DOHH2 (cell line): ENCODE data around the gene HGF.

ENCODE experiments used
- H3F3A ChIP-seq: fragments of 200-600 bp; sonication (generic), shearing (Covaris generic); 2 replicates; pipeline ENCODE4 v1.6.0; 2016; ENCODE audit warnings: antibody characterized with exemption, mild to moderate bottlenecking; ENCODE audit not compliant: control insufficient read depth, insufficient read depth
- H3K27ac ChIP-seq: fragments of 200-600 bp; sonication (generic); 2 replicates; pipeline ENCODE4 v1.5.1; 2014; ENCODE audit warnings: low read depth, mild to moderate bottlenecking, low read length, moderate library complexity
- H3K27me3 ChIP-seq: fragments of 200-600 bp; sonication (generic); 2 replicates; pipeline ENCODE4 v1.6.1; 2014; ENCODE audit warnings: mild to moderate bottlenecking, low read length, mixed read lengths; ENCODE audit not compliant: control insufficient read depth
- H3K36me3 ChIP-seq: fragments of 200-600 bp; sonication (generic); 2 replicates; pipeline ENCODE4 v1.6.1; 2014; ENCODE audit warnings: mild to moderate bottlenecking, low read length, moderate library complexity, mixed read lengths; ENCODE audit not compliant: control insufficient read depth
- H3K4me1 ChIP-seq: fragments of 200-600 bp; sonication (generic); 2 replicates; pipeline ENCODE4 v1.6.1; 2014; ENCODE audit warnings: mild to moderate bottlenecking, low read length, mixed read lengths; ENCODE audit not compliant: control insufficient read depth
- H3K4me2 ChIP-seq: fragments of 200-600 bp; sonication (generic); 2 replicates; pipeline ENCODE4 v1.6.0; 2014; ENCODE audit warnings: mild to moderate bottlenecking, low read length, moderate library complexity
- H3K4me3 ChIP-seq: fragments of 200-600 bp; sonication (generic); 2 replicates; pipeline ENCODE4 v1.5.1; 2014; ENCODE audit warnings: mild to moderate bottlenecking, low read length, mixed read lengths
- H3K79me2 ChIP-seq: fragments of 200-600 bp; sonication (generic); 2 replicates; pipeline ENCODE4 v1.6.1; 2014; ENCODE audit warnings: mild to moderate bottlenecking, low read length, mixed read lengths; ENCODE audit not compliant: control insufficient read depth
- H3K9me2 ChIP-seq: fragments of 200-600 bp; sonication (generic); replicated peaks from 2 replicates; pipeline ENCODE4 v1.6.1; 2014; ENCODE audit warnings: mild to moderate bottlenecking, low read length, mixed read lengths; ENCODE audit not compliant: control insufficient read depth
- H3K9me3 ChIP-seq: fragments of 200-600 bp; sonication (generic); 2 replicates; pipeline ENCODE4 v1.6.1; 2014; ENCODE audit warnings: antibody characterized with exemption, low read length, mixed read lengths; ENCODE audit not compliant: control insufficient read depth, insufficient read depth
- H4K20me1 ChIP-seq: fragments of 200-600 bp; sonication (generic); 2 replicates; pipeline ENCODE4 v1.6.0; 2014; ENCODE audit warnings: low read depth, mild to moderate bottlenecking, antibody characterized with exemption, low read length, moderate library complexity; ENCODE audit not compliant: control insufficient read depth, insufficient read depth
- CTCF ChIP-seq: fragments of 200-600 bp; sonication (generic); IDR thresholded peaks from one replicate; pipeline ENCODE4 v1.5.1; 2014; ENCODE audit warnings: antibody characterized with exemption, mild to moderate bottlenecking, low read depth, low read length; ENCODE audit not compliant: poor library complexity, severe bottlenecking
- EZH2phosphoT487 ChIP-seq: fragments of 200-600 bp; sonication (generic); IDR thresholded peaks from 2 replicates; pipeline ENCODE4 v1.6.1; 2017; ENCODE audit warnings: borderline replicate concordance, mild to moderate bottlenecking, antibody characterized with exemption, low read length, moderate library complexity, mixed read lengths

HGF gene

DNA sequence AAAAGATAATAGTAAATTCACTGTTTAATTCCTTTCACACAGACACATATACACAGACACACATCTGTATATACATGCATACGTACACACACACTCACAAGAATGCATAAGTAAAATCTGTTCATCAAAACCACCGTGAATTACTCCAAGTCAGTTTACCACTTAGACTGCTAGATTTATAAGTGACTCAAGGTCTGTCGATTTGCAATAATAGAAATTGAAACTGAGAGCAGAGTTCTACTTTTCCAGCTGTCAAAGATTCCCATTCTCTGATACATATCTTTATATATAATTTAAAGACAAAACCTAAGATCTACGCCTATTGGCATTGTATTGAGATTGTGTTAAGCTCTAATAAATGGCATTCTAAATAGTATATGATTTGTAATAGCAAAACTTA is 9.9 kb upstream of the HGF start:
- H3K27me3 ChIP-seq, result no peaks in the 10 kb centered on the region
- H3K4me2 ChIP-seq, result no peak overlapping the region
- H3F3A ChIP-seq, result no peaks in the 10 kb centered on the region
- H3K27ac ChIP-seq, result no peak overlapping the region
- no peaks in the 10 kb centered on the region for H3K9me3 ChIP-seq
- H3K9me2 ChIP-seq, result no peaks in the 10 kb centered on the region
- no peak overlapping the region for H3K4me3 ChIP-seq
- TF ChIP-seq CTCF (no peak), EZH2phosphoT487 (no peak)
- H3K4me1 ChIP-seq, result peaks cover 26% of the 10 kb centered on the region
- H3K79me2 ChIP-seq, result no peaks in the 10 kb centered on the region
- no peaks in the 10 kb centered on the region for H3K36me3 ChIP-seq
- H4K20me1 ChIP-seq, result no peaks in the 10 kb centered on the region

DNA sequence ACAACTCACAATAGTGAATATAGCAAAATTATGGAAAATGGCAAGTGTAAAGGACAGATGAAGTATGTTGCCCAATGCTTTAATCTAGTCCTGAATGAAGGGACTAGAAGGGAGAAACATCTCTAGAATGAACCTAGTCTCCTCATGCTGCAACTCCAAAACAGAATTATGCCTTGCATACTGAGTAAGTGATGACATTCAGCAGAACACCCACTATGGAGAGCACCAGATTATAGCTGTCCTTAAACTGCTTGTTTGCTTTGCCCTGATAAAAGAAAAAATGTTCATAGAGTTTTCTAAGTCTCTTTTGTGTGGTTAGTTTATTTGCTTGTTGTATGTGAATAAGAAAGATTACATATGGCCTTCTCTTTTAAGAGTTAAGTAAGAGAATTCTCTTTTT is 7.8 kb upstream of the HGF start:
- Histone ChIP-seq H3K36me3 (no peaks in the 10 kb centered on the region), H3K4me2 (no peak overlapping the region), H3K4me3 (no peak overlapping the region), H3K9me3 (no peaks in the 10 kb centered on the region), H4K20me1 (no peaks in the 10 kb centered on the region), H3K79me2 (no peaks in the 10 kb centered on the region), H3K4me1 (peaks cover 10% of the 10 kb centered on the region), H3K9me2 (no peaks in the 10 kb centered on the region), H3K27me3 (no peaks in the 10 kb centered on the region), H3K27ac (no peak overlapping the region), H3F3A (no peaks in the 10 kb centered on the region)
- TF ChIP-seq CTCF (no peak), EZH2phosphoT487 (no peak)

DNA sequence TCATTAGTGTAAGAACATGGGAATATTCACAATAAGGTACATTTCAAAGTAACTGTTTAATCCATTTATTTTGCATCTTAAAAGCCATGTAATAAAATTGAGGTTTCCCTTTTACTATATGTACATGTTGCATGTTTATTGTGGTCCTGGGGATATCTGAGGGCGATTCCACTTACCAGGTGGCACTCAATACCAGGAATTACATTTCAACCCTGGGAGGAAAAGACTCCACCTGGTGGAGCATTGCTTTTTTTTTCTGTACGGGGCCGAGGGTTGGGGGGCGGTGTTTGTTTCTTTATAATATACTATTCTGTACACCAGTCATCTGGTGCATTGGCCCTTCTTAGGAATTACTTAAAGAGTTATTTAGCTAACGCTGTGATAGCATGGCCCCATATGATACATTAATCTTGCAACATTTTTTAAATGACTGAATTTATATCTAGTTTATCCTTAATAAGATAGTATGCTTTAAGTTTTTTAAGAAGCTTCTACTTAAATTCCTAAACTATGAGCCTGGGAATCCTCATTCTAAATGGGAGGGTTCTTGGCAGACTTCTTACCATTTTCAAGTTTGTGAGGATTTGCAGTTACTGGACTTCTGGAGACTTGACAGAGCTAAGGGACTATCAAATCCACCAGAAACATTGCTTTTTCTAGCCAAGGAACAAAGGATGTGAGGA is 7.2 kb upstream of the HGF start:
- Histone ChIP-seq H3K27me3 (no peaks in the 10 kb centered on the region), H3K4me2 (no peak overlapping the region), H3F3A (no peaks in the 10 kb centered on the region), H4K20me1 (no peaks in the 10 kb centered on the region), H3K4me1 (peaks cover 5% of the 10 kb centered on the region), H3K79me2 (no peaks in the 10 kb centered on the region), H3K9me2 (no peaks in the 10 kb centered on the region), H3K4me3 (no peak overlapping the region), H3K27ac (no peak overlapping the region), H3K36me3 (no peaks in the 10 kb centered on the region), H3K9me3 (no peaks in the 10 kb centered on the region)
- peak; percentile 20 for TF ChIP-seq CTCF
- no peak for TF ChIP-seq EZH2phosphoT487
